HG03432 (cell line): ENCODE measurements around the gene RGL4.
"Not testable (repeated sequence)": the region's sequence is repeated elsewhere in the genome, so short reads cannot be mapped to it uniquely, and the experiment has no call there.

Experiments used
- ATAC-seq: cut with Tn5 transposase; IDR thresholded peaks from one replicate; pipeline ENCODE4 v1.9.1; 2021; ENCODE audit warnings: mild to moderate bottlenecking, moderate library complexity; ENCODE audit not compliant: unreplicated experiment

RGL4 gene

GRCh38 chr22:23690713-23691112, at the start of gene RGL4:
Gene RGL4, plus strand, starts transcription at chr22:23691013. Its CDS starts 1,018 bp downstream, at chr22:23692031.
- no peak for ATAC-seq

- ATAC-seq: not testable (repeated sequence)
Measured at GRCh38 chr22:23646526-23646925, 44.3 kb upstream of the RGL4 start.

- no peak for ATAC-seq
Measured at GRCh38 chr22:23649071-23649501, 41.7 kb upstream of the RGL4 start.

GRCh38 chr22:23651676-23652075, 39.1 kb upstream of the RGL4 start:
- ATAC-seq: no peak

- ATAC-seq: no peak
Measured at GRCh38 chr22:23652286-23652685, 38.5 kb upstream of the RGL4 start.

DNA sequence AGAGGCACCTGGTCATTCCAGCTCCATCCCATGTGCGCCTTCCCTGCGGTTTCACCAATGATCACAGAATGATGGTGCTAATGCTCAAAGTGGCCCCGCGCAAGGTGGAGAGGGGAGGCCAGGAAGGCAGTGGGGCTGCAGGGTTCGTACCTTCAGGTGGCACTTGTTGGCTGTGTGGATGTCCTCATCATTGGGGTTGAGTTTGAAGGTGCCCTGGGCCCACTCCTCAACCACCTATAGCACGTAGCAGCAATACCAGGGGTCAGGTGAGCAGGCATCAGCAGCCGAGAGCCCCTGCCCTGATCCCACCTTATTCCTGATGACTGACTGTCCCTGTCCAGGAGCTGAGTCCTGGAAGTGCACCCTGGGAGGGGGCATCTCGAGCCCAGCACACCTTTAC, 38.1 kb upstream of the RGL4 start:
- ATAC-seq: no peak

- no peak for ATAC-seq
Measured at GRCh38 chr22:23655891-23656475, 34.8 kb upstream of the RGL4 start.

DNA sequence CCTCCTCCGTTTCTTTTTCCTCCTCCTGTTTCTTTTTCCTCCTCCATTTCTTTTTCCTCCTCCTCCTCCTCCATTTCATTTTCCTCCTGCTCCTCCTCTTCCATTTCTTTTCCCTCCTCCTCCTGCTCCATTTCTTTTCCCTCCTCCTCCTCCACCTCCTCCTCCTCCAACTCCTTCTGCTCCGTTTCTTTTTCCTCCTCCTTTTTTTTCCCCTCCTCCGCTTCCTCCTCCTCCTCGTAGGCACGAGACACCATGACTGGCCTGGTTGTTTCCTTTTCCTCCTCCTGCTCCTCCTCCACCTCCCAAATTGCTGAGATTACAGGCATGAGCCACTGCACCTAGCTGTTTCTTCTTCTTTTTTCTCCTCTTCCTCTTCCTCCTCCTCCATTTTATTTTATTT, 33.1 kb upstream of the RGL4 start:
- no peak for ATAC-seq

- not testable (repeated sequence) for ATAC-seq
Measured at GRCh38 chr22:23660381-23660780, 30.4 kb upstream of the RGL4 start.

- no peak for ATAC-seq
Measured at GRCh38 chr22:23670378-23671295, 20.2 kb upstream of the RGL4 start.

DNA sequence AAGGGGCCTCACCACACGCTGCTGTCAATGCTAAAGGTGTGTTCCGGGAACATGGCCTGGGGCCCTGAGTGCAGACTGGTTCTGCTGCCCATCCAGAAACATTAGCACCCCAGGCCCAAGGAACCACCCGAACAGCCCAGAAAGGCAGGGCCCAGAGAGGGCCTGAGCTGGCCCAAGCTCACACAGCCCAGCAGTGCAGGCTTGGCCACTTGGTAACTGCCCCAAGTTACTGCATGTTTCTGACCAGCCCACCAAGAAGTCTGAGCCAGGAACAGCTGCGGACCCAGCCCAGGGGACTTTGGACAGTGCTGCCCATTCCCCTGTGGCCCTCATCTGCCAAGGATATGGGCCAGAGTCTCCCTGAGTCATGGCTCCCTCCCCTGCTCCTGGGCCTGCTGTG, 19.4 kb upstream of the RGL4 start:
- not testable (repeated sequence) for ATAC-seq

GRCh38 chr22:23672307-23673049, 18.3 kb upstream of the RGL4 start:
- not testable (repeated sequence) for ATAC-seq

- ATAC-seq: no peak
Measured at GRCh38 chr22:23673050-23673620, 17.7 kb upstream of the RGL4 start.

GRCh38 chr22:23673826-23674690, 16.8 kb upstream of the RGL4 start:
- ATAC-seq: no peak

- not testable (repeated sequence) for ATAC-seq
Measured at GRCh38 chr22:23674886-23675501, 15.8 kb upstream of the RGL4 start.

GRCh38 chr22:23675502-23676415, 15.1 kb upstream of the RGL4 start:
- no peak for ATAC-seq

GRCh38 chr22:23676841-23677700, 13.7 kb upstream of the RGL4 start:
- ATAC-seq: not testable (repeated sequence)

- ATAC-seq: no peak
Measured at GRCh38 chr22:23677701-23677995, 13.2 kb upstream of the RGL4 start.
